ENCODE measurements around the gene CLEC2D.
"Not testable (repeated sequence)": the region's sequence is repeated elsewhere in the genome, so short reads cannot be mapped to it uniquely, and the experiment has no call there.

The CLEC2D gene

DNA sequence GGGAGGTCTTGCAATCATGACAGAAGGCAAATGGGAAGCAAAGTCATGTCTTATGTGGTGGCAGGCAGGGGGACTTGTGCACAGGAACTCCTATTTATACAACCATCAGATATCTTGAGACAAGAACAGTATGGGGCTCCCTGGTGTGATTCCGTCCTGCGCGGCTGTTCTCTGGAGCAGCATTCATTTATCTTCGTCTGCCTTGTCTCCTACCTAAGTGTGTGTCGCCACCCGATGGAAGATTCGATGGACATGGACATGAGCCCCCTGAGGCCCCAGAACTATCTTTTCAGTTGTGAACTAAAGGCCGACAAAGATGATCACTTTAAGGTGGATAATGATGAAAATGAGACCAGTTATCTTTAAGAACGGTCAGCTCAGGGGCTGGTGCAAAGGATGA lies 25.6 kb downstream of the CLEC2D start:
- not testable (repeated sequence) for H2BK120ac ChIP-seq (ENCODE audit: low read depth, low read length); H3K9me3 ChIP-seq (replicated peaks in 1 of 2; ENCODE audit: control insufficient read depth in 2 of 2, insufficient read depth in 1 of 2, low read depth in 1 of 2, low read length in 2 of 2); H2AFZ ChIP-seq (ENCODE audit: low read length); H3K23ac ChIP-seq (ENCODE audit: low read depth, low read length, poor library complexity); H4K91ac ChIP-seq (ENCODE audit: low read depth, low read length, poor library complexity); H3K4me1 ChIP-seq (ENCODE audit: control insufficient read depth in 2 of 2, insufficient read depth in 1 of 2, low read depth in 1 of 2, low read length in 2 of 2); H3K27me3 ChIP-seq (ENCODE audit: control insufficient read depth in 3 of 3, insufficient read depth in 3 of 3, low read depth in 1 of 3, low read length in 3 of 3); H3K4me2 ChIP-seq (ENCODE audit: insufficient read depth, low read length, poor library complexity, severe bottlenecking); H3K27ac ChIP-seq (replicated peaks; ENCODE audit: low read length); H2BK15ac ChIP-seq (ENCODE audit: low read length); H3K14ac ChIP-seq (ENCODE audit: low read length); H2BK5ac ChIP-seq (ENCODE audit: low read length); H3K79me1 ChIP-seq (ENCODE audit: low read depth, low read length); DNase-seq (ENCODE audit: low spot score); H2BK12ac ChIP-seq (ENCODE audit: low read length); H3K9ac ChIP-seq (ENCODE audit: low read depth, low read length, poor library complexity); H3K4me3 ChIP-seq (ENCODE audit: low read length in 2 of 2); H3K18ac ChIP-seq (ENCODE audit: low read length); H4K8ac ChIP-seq (ENCODE audit: low read depth, low read length); H3K4ac ChIP-seq (ENCODE audit: low read length); H2AK5ac ChIP-seq (ENCODE audit: low read depth, low read length)
- H3K36me3 ChIP-seq (replicated peaks in 1 of 2; ENCODE audit: control insufficient read depth in 2 of 2, insufficient read depth in 2 of 2, low read length in 2 of 2), result peaks cover 6 to 60% of the 10 kb centered on the region in 2 donors
- no CpG with 5 or more reads among the region's 9 CpGs for WGBS, 2 donors (ENCODE audit: extremely low coverage in 2 of 2, insufficient read length in 2 of 2, insufficient replicate concordance in 1 of 2)

DNA sequence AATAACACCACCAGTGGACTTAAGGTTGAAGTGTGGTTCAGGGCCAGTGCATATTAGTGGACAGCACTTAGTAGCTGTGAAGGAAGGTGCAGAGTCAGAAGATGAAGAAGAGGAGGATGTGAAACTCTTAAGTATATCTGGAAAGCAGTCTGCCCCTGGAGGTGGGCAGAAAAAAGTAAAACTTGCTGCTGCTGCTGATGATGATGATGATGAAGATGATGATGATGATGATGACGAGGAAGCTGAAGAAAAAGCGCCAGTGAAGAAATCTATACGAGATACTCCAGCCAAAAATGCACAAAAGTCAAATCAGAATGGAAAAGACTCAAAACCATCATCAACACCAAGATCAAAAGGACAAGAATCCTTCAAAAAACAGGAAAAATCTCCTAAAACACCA lies 26.1 kb downstream of the CLEC2D start:
- H2BK120ac ChIP-seq (ENCODE audit: low read depth, low read length); H3K9ac ChIP-seq (ENCODE audit: low read depth, low read length, poor library complexity); H3K79me1 ChIP-seq (ENCODE audit: low read depth, low read length); H4K8ac ChIP-seq (ENCODE audit: low read depth, low read length); H3K14ac ChIP-seq (ENCODE audit: low read length); H3K18ac ChIP-seq (ENCODE audit: low read length); H3K4me3 ChIP-seq (ENCODE audit: low read length in 2 of 2); H3K9me3 ChIP-seq (replicated peaks in 1 of 2; ENCODE audit: control insufficient read depth in 2 of 2, insufficient read depth in 1 of 2, low read depth in 1 of 2, low read length in 2 of 2); DNase-seq (ENCODE audit: low spot score); H2AFZ ChIP-seq (ENCODE audit: low read length); H3K27me3 ChIP-seq (ENCODE audit: control insufficient read depth in 3 of 3, insufficient read depth in 3 of 3, low read depth in 1 of 3, low read length in 3 of 3); H3K4me1 ChIP-seq (ENCODE audit: control insufficient read depth in 2 of 2, insufficient read depth in 1 of 2, low read depth in 1 of 2, low read length in 2 of 2); H3K27ac ChIP-seq (replicated peaks; ENCODE audit: low read length); H2BK12ac ChIP-seq (ENCODE audit: low read length); H3K4me2 ChIP-seq (ENCODE audit: insufficient read depth, low read length, poor library complexity, severe bottlenecking); H2BK15ac ChIP-seq (ENCODE audit: low read length); H4K91ac ChIP-seq (ENCODE audit: low read depth, low read length, poor library complexity); H2AK5ac ChIP-seq (ENCODE audit: low read depth, low read length); H3K23ac ChIP-seq (ENCODE audit: low read depth, low read length, poor library complexity); H2BK5ac ChIP-seq (ENCODE audit: low read length); H3K4ac ChIP-seq (ENCODE audit: low read length): not testable (repeated sequence)
- H3K36me3 ChIP-seq (replicated peaks in 1 of 2; ENCODE audit: control insufficient read depth in 2 of 2, insufficient read depth in 2 of 2, low read length in 2 of 2), result peaks cover 6 to 55% of the 10 kb centered on the region in 2 donors
- no CpG with 5 or more reads among the region's 3 CpGs for WGBS, 2 donors (ENCODE audit: extremely low coverage in 2 of 2, insufficient read length in 2 of 2, insufficient replicate concordance in 1 of 2)

DNA sequence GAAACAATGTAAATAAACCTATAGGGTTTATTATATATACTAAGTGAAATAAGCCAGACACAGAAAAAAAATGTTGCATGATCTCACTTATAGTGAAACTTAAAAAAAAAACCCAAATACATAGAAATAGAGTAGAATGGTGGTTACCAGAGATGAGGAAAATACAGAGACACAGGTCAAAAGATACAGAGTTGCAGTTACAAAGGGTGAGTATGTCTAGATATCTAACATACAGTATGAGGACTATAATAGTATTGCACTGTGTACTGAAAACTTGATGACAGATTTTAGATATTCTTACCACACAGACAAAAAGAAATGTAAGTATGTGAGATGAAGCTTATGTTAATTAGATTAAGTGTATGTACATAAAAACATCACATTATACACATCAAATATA lies 28.1 kb downstream of the CLEC2D start:
- no peak overlapping the region for H3K4me2 ChIP-seq (ENCODE audit: insufficient read depth, low read length, poor library complexity, severe bottlenecking)
- H4K8ac ChIP-seq (ENCODE audit: low read depth, low read length), result no peak overlapping the region
- H3K27me3 ChIP-seq (ENCODE audit: control insufficient read depth in 3 of 3, insufficient read depth in 3 of 3, low read depth in 1 of 3, low read length in 3 of 3), result no peaks in the 10 kb centered on the region
- H3K4me3 ChIP-seq (ENCODE audit: low read length in 2 of 2), result no peak overlapping the region
- no peak overlapping the region for H2BK5ac ChIP-seq (ENCODE audit: low read length)
- DNase-seq (ENCODE audit: low spot score), result no peak
- no peak overlapping the region for H4K91ac ChIP-seq (ENCODE audit: low read depth, low read length, poor library complexity)
- no peak overlapping the region for H2AK5ac ChIP-seq (ENCODE audit: low read depth, low read length)
- H3K9me3 ChIP-seq (replicated peaks in 1 of 2; ENCODE audit: control insufficient read depth in 2 of 2, insufficient read depth in 1 of 2, low read depth in 1 of 2, low read length in 2 of 2), result peaks cover 0 to 7% of the 10 kb centered on the region in 2 donors
- peaks cover 4 to 36% of the 10 kb centered on the region in 2 donors for H3K36me3 ChIP-seq (replicated peaks in 1 of 2; ENCODE audit: control insufficient read depth in 2 of 2, insufficient read depth in 2 of 2, low read length in 2 of 2)
- H2BK12ac ChIP-seq (ENCODE audit: low read length), result no peak overlapping the region
- H3K18ac ChIP-seq (ENCODE audit: low read length), result no peak overlapping the region
- no peak overlapping the region for H2BK120ac ChIP-seq (ENCODE audit: low read depth, low read length)
- H3K9ac ChIP-seq (ENCODE audit: low read depth, low read length, poor library complexity), result no peak overlapping the region
- H3K14ac ChIP-seq (ENCODE audit: low read length), result no peak overlapping the region
- H2AFZ ChIP-seq (ENCODE audit: low read length), result no peak overlapping the region
- H3K4ac ChIP-seq (ENCODE audit: low read length), result no peak overlapping the region
- no peak overlapping the region for H3K27ac ChIP-seq (replicated peaks; ENCODE audit: low read length)
- no peaks in the 10 kb centered on the region for H3K4me1 ChIP-seq (ENCODE audit: control insufficient read depth in 2 of 2, insufficient read depth in 1 of 2, low read depth in 1 of 2, low read length in 2 of 2)
- H3K79me1 ChIP-seq (ENCODE audit: low read depth, low read length), result no peaks in the 10 kb centered on the region
- H3K23ac ChIP-seq (ENCODE audit: low read depth, low read length, poor library complexity), result no peak overlapping the region
- no peak overlapping the region for H2BK15ac ChIP-seq (ENCODE audit: low read length)

DNA sequence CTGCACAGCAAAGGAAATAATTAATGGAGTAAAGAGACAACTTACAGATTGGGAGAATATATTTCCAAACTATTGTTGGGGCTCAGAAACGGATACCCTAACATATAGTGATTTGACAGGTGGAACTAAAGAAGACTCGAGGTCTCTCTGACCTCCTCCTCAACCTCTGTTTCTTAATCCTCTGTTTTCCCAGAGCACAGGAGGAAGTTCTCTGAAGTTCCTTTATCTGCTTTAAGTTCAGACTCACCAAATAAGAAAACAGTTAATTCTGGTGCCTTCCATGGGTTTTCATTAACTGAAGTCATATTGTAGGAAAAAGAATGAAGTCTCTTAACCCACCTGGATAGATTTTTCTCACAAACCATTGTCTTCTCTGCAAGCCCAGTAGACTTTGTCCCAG lies 29.2 kb downstream of the CLEC2D start:
- H3K9ac ChIP-seq (ENCODE audit: low read depth, low read length, poor library complexity), result no peak overlapping the region
- H3K36me3 ChIP-seq (replicated peaks in 1 of 2; ENCODE audit: control insufficient read depth in 2 of 2, insufficient read depth in 2 of 2, low read length in 2 of 2), result peaks cover 4 to 26% of the 10 kb centered on the region in 2 donors
- no peak overlapping the region for H4K8ac ChIP-seq (ENCODE audit: low read depth, low read length)
- no peak overlapping the region for H3K4me2 ChIP-seq (ENCODE audit: insufficient read depth, low read length, poor library complexity, severe bottlenecking)
- no peak for DNase-seq (ENCODE audit: low spot score)
- H4K91ac ChIP-seq (ENCODE audit: low read depth, low read length, poor library complexity), result no peak overlapping the region
- H2BK15ac ChIP-seq (ENCODE audit: low read length), result no peak overlapping the region
- H2AK5ac ChIP-seq (ENCODE audit: low read depth, low read length), result no peak overlapping the region
- no peaks in the 10 kb centered on the region for H3K79me1 ChIP-seq (ENCODE audit: low read depth, low read length)
- no peaks in the 10 kb centered on the region for H3K27me3 ChIP-seq (ENCODE audit: control insufficient read depth in 3 of 3, insufficient read depth in 3 of 3, low read depth in 1 of 3, low read length in 3 of 3)
- no peak overlapping the region for H3K14ac ChIP-seq (ENCODE audit: low read length)
- H3K18ac ChIP-seq (ENCODE audit: low read length), result no peak overlapping the region
- peaks cover 0 to 7% of the 10 kb centered on the region in 2 donors for H3K9me3 ChIP-seq (replicated peaks in 1 of 2; ENCODE audit: control insufficient read depth in 2 of 2, insufficient read depth in 1 of 2, low read depth in 1 of 2, low read length in 2 of 2)
- no peak overlapping the region for H2BK12ac ChIP-seq (ENCODE audit: low read length)
- WGBS, 2 donors (ENCODE audit: extremely low coverage in 2 of 2, insufficient read length in 2 of 2, insufficient replicate concordance in 1 of 2), result no CpG with 5 or more reads among the region's 2 CpGs
- H2BK120ac ChIP-seq (ENCODE audit: low read depth, low read length), result no peak overlapping the region
- no peak overlapping the region for H3K4me3 ChIP-seq (ENCODE audit: low read length in 2 of 2)
- no peaks in the 10 kb centered on the region for H3K4me1 ChIP-seq (ENCODE audit: control insufficient read depth in 2 of 2, insufficient read depth in 1 of 2, low read depth in 1 of 2, low read length in 2 of 2)
- H2AFZ ChIP-seq (ENCODE audit: low read length), result no peak overlapping the region
- no peak overlapping the region for H3K23ac ChIP-seq (ENCODE audit: low read depth, low read length, poor library complexity)
- H3K4ac ChIP-seq (ENCODE audit: low read length), result no peak overlapping the region
- H3K27ac ChIP-seq (replicated peaks; ENCODE audit: low read length), result no peak overlapping the region
- no peak overlapping the region for H2BK5ac ChIP-seq (ENCODE audit: low read length)

Measured in neuronal stem cell (in vitro differentiated cells).